NCI-H2171 treated with DMSO at 0.1 percent for 48 hours (cell line): ENCODE measurements around the gene ZNF19.
A peak's percentile ranks its signal among the peaks of the same experiment; 100 is the strongest.

Experiments used
- DNase-seq: peaks from one replicate; lab custom pipeline; 2025; lab: John Stamatoyannopoulos, UW

Gene ZNF19

DNA sequence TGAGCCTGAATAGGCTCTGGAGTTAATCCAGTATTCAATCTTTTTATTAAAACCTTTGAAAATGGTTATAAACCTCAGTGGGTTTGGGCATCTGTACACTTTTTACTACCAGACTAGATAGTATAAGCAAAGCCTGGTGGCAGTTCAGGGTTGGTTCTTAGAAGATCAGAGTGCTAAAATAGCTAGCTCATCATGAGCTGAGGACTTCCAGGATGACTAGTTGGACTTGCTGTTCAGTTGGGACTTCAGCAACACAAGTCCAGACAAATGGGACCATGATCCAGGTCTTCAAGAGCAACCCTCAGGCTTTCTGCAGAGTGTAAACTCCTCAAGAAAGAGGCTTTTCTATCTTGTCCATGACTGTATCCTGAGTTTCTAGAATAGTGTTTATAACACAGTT lies 1.2 kb upstream of the ZNF19 start:
- DNase-seq = no peak

DNA sequence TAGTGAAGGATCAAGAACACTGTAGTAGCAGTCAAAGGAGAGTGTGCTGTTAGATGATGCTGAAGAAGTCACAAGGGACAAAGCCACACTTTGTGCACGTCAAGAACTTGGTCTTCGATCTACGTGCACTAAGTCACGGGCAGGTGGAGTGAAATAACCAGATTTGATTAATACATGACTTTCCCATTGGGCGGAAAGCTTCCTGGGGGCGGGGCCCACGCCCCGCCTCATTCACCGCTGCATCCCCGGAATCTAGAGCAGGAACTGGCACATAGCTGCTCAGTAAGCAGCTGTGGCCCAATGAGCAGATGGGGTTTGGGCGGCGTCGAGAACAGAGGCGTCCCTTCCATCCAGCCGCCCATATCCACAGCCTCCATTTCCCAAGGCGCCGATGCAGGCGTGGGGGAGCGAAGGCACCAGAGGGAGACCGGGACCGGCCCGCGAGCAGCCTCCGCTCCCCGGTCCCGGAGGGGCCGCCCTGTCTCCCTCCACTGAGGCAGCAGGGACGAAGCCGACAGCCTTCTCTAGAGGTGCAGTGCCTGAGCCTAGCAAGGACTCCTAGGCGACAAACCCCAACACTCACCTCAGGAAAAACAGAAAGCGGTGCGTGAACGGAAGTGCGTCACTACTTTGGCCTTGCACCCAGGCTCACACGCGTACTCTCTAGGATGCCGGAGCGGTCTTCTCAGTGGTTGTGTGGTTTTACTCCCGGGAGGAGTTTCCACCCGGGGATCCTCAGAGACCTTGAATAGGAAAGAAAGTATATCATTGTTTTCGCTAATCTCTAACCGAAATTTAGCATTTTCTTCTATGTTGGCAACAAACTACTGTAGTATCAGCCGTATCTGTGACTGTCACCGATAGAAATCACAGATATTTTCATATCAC lies 4.9 kb downstream of the ZNF19 start:
- peak; percentile 96 for DNase-seq

DNA sequence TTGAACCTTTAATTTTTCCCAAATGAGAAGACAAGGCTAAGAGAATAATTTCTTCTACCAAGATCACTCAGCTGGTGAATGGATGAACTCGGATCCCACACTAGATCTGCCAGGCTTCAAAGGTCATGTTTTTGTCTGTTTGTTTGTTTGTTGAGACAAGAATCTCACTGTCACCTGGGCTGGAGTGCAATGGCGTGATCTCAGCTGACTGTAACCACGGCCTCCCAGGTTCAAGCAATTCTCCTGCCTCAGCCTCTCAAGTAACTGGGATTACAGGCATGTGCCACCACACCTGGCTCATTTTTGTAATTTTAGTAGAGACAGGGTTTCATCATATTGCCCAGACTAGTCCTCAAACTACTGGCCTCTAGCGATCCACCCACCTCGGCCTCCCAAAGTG lies 6.6 kb downstream of the ZNF19 start:
- no peak for DNase-seq

DNA sequence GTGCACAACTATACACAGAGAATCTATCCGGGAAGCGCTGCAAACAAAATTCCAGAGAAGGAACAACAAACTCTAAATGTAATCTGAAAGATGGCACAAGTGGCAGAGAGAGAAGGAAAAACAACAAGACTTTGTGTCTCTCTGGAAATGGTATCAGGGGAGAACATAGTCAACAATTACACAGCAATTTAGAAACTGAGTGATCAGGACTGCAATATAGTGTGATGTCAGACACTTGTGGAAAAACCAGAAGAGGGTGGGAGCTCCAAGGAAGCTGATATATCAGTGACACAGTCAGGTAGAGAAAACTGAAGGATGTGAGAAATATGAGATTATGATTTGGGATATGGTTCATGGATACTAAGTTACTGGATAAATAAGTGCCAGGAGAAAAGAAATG lies 8.2 kb downstream of the ZNF19 start:
- DNase-seq = no peak

DNA sequence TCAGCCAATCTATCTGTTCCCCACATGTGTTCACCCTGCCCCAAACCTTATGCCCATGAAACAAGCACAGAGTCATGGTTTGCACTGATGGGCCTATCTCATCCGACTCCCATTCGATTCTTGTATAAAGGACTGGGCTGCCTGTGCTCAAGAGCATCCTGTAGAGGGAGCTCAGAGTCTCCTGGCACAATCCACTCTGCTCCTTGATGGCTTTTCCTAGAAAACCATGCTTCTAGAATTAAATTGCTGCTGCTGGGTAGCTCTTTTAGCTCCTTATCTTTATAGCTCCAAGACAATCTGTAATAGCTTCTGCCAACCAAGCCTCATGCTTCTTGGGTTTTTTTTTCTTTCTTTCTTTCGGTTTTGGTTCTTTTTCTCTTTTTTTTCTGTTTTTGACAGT lies 9.7 kb downstream of the ZNF19 start:
- DNase-seq = peak; percentile 24

DNA sequence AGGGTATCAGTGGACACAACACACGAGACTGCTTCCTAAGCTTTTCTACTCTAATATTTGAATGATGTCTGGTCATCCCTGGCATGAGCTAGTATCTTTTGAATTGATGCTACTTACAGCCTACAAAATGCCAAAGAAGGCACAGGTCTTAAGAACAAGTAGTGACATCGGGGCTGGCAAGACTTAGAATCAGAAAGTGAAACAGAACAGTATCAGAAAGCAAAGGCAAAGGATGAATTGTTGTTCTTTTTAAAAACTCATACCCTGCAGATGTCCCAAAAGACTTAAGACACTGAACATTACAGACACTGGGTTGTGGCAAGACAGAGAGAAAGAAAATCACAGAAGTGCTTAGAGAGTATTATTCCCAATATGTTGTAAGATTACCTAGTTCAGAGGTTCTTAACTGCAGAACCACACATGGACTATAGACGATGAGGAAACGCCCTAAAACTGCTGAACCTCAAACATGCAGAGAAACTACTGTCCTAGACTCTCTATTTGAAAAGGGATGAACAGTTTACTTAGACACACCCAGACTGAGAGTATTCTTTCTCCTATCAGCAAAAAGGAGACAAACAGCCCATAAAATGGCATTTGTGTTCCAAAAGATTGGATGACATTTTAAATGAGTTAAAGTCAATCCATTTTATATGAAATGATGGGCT lies 12.5 kb downstream of the ZNF19 start:
- DNase-seq = no peak

DNA sequence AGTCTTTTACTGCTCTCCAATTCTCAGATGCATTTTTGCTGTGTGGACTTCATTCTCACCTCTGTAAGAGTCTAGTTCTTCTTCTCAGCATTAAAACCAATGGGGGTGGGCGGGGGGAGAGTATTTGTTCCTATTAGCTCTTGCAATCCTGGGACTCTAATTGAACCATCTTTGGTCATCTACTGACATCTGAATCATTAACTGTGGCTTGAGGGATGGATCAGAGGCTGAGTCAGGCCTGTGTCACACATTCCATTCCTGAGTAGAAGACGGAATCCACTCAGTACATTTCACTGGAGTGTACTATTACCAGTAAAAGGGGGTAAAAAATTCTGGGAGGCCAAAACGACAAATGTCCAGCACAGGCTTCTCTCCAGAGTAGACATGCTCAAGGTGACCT lies 14.3 kb downstream of the ZNF19 start:
- no peak for DNase-seq

DNA sequence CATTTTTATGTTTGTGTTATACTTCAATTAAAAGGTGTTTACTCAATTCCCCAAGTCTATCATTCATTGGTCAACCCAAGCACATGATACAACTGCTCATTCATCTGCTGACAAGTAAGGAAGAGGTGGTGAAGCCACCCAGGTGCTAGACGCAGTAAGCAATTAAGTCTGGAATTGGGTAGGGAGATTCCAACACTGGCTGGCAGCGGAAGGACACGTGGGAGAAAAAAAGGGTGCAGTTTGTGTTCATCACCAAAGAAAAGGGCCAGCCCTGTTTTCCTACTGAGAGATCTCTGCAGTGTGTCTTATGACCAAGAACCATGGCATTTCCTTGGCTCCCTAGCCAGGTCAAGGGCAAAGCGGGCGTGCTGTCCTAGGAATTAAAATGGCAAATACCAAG lies 15.2 kb downstream of the ZNF19 start:
- DNase-seq = no peak

DNA sequence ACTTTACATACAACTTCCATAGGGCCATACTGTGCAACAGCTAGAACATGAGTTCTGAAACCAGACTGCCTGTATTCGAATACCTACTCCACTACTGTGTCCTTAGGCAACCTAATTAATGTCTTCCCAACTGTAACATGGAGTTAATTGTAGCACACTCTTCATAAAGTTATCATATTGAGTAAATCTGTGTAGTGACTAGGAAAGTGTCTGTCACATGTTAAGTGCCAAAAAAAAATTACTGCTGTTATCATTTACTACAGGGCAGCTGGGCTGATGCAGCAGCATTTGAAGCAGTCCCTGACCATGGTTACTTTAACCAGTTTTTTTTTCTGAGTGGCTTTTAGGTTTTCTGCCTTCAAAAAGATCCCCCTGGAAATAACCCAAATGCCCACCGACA lies 16.2 kb downstream of the ZNF19 start:
- DNase-seq = no peak

DNA sequence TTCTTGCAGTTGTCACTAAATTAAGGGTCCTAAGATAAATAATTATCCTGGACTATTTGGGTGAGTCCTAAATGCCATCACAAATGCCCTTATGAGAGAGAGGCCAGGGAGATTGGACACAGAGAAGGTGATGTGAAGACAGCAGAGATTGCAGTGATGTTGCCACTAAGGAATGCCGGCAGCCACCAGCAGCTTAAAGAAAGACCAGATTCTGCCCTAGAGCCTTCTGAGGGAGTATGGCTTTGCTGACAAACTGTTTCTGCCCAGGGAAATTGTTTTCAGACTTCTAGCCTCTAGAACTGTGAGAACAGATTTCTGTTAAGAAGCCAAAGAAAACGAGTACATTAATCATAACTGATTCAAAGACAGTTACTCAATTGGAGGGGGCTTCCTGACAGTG lies 17.1 kb downstream of the ZNF19 start:
- DNase-seq = no peak

DNA sequence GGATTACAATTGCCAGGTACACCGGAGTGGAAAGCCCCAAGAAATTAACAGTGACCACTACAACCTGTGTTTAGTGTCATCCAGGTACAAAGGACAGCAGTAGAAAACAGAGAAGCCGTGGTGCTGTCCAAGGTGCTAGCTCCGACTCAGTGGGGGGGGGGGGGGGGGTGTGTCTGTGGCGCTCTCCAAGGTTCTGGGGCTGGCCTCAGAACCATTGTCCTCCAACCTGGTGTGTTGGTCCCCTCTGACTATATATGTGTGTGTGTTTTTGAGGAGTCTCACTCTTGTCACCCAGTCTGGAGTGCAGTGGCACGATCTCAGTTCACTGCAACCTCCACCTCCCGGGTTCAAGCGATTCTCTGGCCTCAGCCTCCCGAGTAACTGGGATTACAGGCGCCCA lies 21.3 kb downstream of the ZNF19 start:
- DNase-seq = no peak

DNA sequence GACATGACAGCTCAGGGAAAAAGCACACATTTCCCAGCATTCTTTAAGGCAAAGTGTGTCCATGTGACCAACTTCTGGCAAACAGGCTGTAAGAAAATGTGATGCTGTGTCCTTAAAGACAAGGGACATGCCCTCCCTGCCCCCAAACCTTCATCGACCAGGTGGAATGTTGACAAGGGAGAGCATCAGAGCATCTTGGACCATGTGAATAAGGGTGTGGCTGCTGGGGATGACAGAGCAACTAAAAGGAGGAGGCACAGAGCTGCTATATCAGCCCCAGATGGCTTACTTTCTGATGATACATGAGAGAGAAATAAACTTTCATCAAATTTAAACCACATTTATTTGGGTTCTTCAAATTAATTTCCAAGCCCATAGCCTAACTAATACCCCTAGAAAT lies 24.9 kb downstream of the ZNF19 start:
- no peak for DNase-seq

DNA sequence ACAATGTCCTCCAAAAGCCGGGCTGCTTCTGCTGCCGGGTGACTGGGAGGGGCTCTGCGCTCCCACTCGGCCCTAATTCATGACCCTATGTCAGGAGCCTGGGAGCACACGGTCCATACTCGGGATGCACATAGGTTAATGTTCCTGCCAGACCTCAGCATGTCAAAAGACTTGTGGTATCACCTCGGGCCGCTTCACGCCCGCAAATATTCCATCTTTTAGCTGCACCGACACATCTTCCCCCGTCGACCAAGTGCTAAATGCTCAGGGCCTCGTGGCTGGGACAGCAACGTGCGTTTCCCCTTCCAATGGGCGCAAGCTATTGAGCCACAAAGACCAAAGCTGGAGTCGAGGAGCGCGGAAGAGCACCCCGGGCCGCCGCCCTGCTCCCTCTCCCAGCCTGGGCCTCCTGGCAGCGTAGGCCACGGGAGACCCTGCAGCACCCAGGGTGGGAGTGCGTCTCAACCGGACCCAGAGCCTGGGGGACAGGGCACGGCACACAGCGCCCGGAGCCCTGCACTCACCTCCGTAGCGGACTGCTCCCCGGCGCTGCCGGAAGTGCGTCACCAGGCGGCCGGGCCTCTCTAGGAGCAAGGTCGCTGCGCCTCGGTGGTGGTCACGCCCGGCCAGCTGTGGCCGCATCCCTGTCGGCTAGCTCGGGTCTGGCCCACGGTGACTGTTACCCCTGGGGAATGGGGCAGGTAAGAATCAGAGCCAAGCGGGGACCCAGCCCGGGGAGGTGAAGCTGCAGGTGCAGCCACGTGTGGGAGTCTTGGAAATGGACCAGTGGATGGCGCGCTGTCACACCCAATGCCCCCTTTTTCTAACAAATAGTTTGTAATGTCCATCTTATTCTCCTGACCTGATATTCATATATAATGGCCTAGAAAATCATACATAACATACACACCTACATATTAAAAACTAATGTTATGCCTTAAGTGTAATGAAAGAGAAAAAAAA lies 27.2 kb downstream of the ZNF19 start, which contains the start of gene ZNF23:
Gene ZNF23 (minus strand): TSS at position 562 of the 963 bp plus-strand sequence. CDS start 5,451 bp downstream, outside the sequence.
- peak; percentile 75 for DNase-seq

DNA sequence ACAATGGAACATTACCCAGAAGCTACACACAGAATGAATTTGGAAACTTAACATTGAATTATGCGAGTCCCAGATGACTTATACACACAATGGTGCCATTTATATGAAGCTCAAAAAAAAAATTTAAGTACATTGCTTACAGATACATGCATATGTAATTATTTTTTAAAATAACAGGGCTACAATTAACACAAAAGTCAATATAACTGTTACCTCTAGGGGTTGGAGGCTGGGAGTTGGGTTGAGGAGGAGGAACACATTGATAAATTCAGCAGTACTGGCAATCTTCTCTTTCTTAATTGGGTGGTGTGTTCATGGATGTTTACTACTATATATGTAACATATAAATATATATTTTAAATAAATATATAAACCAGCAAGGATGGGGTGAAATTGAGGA lies 28.2 kb downstream of the ZNF19 start:
- no peak for DNase-seq

DNA sequence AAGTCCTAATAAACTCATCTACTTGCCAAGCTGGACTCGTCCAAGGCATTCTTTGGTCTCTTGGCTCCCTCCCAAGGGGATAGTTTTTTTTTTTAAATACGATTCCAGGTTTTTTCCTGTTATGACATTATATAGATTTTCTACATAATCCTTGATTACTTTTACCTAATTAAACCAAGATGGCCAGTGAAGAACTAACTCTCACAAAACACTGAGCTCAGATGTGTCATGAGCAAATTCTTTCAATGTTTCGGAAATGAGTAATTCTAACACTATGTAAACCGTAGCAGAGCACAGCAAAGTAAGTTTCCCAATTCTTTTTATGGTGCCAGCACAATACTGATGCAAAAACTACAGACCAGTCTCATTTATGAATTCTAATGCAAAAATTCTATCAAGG lies 28.9 kb downstream of the ZNF19 start:
- no peak for DNase-seq

DNA sequence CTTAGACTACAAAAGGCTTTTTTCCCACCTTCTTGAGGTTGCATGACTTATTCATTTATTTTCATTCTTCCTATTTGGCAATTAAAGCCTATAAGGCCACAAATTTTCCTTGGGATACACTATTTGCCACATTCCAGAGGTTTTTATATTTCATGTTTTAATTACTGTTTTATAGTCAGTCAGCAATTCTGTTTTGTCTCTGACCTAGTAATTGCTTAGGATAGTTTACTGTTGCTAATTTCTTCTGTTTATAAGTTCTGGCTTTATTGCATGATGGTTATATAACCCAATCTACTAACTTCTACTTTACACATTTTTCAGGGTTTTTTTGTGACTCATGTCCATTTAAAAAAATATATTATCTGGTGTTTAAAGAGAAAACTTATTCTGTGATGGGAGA lies 29.6 kb downstream of the ZNF19 start:
- DNase-seq = no peak

DNA sequence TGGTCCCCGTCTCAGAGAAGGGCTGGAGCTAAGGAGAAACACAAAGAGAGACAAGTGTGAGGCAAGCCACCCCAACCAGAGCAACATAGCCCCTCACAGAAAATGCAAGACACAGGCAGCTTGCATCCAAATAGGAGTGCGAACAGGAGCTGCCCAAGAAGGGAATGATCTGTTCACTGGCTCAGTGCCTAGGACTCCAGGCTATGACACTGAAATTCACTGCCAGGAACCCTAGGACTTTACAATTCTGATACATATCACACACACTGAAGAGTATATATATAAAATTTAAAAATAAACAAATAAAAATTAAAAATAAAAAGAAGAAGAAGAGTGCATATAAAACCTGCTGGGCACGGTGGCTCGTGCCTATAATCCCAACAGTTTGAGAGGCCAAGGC lies 32.3 kb downstream of the ZNF19 start:
- DNase-seq = no peak

DNA sequence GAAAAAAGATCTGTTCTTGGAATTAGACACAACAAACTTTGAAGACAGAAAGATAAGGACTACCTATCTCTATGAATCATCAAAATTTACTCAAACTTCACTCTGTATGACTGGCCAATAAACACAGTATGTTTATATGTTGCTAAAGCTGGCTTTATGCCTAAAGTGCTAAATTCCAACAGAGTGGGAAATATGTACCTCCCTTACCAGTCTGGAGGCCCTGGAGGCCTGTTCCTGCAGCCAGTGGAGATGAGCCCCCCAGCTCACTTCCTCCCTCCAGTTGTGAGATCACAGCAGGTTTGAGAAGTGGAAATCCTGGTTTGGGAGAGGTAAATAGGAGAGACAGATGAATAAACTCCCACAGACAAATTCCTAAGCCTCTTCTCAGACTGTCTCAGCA lies 36.1 kb downstream of the ZNF19 start:
- DNase-seq = no peak

DNA sequence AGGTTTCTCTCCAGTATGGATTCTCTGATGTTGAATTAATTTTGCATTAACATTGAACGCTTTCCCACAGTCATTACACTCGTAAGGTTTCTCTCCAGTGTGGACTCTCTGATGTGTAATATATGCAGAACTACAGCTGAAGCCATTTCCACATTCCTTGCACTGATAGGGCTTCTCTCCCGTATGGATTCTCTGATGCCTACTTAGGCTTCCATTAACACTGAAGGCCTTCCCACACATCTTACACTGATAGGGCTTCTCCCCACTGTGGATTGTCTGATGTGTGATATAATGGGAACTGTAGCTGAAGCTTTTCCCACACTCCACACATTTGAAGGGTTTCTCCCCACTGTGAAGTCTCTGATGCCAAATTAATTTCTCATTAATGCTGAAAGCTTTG lies 40.1 kb downstream of the ZNF19 start:
- no peak for DNase-seq

DNA sequence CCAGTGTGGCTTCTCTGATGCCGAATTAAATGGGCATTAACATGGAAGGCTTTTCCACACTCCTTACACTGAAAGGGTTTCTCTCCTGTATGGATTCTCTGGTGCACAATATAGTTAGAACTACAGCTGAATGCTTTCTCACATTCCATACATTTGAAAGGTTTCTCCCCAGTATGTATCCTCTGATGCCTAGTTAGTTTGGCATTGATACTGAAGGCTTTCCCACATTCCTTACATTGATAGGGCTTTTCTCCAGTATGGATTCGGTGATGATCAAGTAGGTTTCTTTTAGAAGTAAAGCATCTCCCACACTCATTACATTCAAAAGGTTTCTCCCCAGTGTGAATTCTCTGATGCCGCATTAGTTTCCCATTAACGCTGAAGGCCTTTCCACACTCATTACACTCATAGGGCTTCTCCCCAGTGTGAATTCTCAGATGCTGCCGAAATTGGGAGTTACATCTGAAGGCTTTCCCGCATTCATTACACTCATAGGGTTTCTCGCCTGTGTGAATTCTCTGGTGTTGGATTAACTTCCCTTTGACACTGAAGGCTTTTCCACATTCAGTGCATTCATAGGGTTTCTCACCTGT lies 40.8 kb downstream of the ZNF19 start:
- DNase-seq = no peak

DNA sequence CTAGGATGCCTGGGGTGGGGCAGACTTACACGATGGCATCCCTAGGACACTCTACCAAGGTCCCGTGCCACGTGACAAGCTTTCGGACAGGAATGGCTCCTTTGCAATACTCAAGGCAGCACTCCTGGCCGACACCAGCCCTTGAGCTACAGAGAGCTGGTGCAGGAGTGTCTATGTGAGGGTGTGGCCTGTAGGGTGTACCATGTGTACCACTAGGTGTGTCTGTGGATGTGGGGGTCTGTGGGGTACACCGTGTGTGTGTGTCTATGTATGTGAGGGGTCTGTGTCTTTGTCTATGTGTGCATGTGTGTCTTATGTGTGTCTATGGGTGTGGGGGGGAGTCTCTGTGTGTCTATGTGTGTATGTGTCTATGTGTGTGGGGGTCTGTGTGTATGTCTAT lies 45.4 kb downstream of the ZNF19 start:
- DNase-seq = no peak

DNA sequence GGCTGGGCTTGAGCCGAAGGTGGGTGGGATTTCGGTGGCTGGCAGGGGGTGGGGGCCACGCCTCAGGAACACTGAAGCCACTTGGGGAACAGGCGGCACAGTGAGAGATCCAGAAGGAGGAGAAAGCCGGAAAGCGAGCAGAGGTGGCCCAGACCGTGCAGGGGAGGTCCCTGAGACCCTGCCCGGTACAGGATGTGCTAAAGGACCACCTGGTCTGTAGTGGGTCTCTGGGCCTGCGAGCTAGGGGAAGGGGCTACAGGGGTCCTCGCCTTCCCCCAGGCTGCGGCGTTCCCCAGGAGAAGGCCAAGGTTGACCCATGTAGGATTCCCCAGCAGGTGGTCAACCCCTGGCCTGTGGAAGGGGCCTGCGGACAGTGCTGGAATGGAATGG lies 47.1 kb downstream of the ZNF19 start, which contains the start of gene TLE7:
Gene TLE7 (minus strand): TSS at position 4 of the 390 bp plus-strand sequence. CDS start 8,730 bp downstream, outside the sequence.
- no peak for DNase-seq
